Neural crest cell (in vitro differentiated cells): ENCODE data around the gene SMAD9. TPM values are rescaled to one million over a fixed set of nuclear protein-coding genes. Genes with fewer than 3 reads are reported as not detected.
A peak's percentile ranks its signal among the peaks of the same experiment; 100 is the strongest.

ENCODE experiments used
- DNase-seq: peaks from one replicate; pipeline ENCODE4 v3.0.0; 2021; ENCODE audit warnings: low read depth, mixed read lengths, low spot score
- H3K27ac Mint-ChIP-seq: one replicate; pipeline ENCODE4 v1.8.0; 2021; ENCODE audit warnings: mild to moderate bottlenecking, mixed read lengths; ENCODE audit not compliant: unreplicated experiment
- H3K27me3 Mint-ChIP-seq: 2 replicates; pipeline ENCODE4 v1.8.0; 2021; ENCODE audit warnings: low read depth, mild to moderate bottlenecking, mixed read lengths
- H3K36me3 Mint-ChIP-seq: 2 replicates; pipeline ENCODE4 v1.8.0; 2021; ENCODE audit warnings: low read depth, mild to moderate bottlenecking, mixed read lengths
- H3K4me1 Mint-ChIP-seq: 2 replicates; pipeline ENCODE4 v1.8.0; 2021; ENCODE audit warnings: mixed read lengths
- H3K4me3 Mint-ChIP-seq: one replicate; pipeline ENCODE4 v1.8.0; 2021; ENCODE audit warnings: mild to moderate bottlenecking, mixed read lengths
- H3K9me3 Mint-ChIP-seq: 2 replicates; pipeline ENCODE4 v1.8.0; 2021; ENCODE audit warnings: mixed read lengths
- CTCF ChIP-seq: fragments of 200-600 bp; sonication (generic); conservative IDR thresholded peaks from 2 replicates; pipeline ENCODE4 v1.5.0; 2021; ENCODE audit warnings: antibody characterized with exemption, mild to moderate bottlenecking
- total RNA-seq: library from RNA; stranded (reverse); gene quantifications from 2 replicates; pipeline ENCODE4 v1.2.1, GENCODE V29; 2021

The SMAD9 gene
- total RNA-seq, 1 donor from 2014 or later: 2.2 TPM

- Mint-ChIP-seq H3K27ac (no peak overlapping the region), H3K4me3 (no peak overlapping the region), H3K27me3 (no peaks in the 10 kb centered on the region), H3K9me3 (no peaks in the 10 kb centered on the region), H3K36me3 (no peaks in the 10 kb centered on the region), H3K4me1 (peaks cover 3% of the 10 kb centered on the region)
- TF ChIP-seq CTCF: no peak
- no peak for DNase-seq
These were observed 40.7 kb downstream of the SMAD9 start for GRCh38 chr13:36879218-36879938.

- Mint-ChIP-seq H3K4me1 (peaks cover 4% of the 10 kb centered on the region), H3K36me3 (no peaks in the 10 kb centered on the region), H3K4me3 (no peak overlapping the region), H3K27ac (no peak overlapping the region), H3K27me3 (no peaks in the 10 kb centered on the region), H3K9me3 (no peaks in the 10 kb centered on the region)
- TF ChIP-seq CTCF: no peak
- no peak for DNase-seq
These were observed 44.1 kb downstream of the SMAD9 start for GRCh38 chr13:36875961-36876360.

- DNase-seq: no peak
- no peak overlapping the region for H3K4me3 Mint-ChIP-seq
- no peak for TF ChIP-seq CTCF
- H3K4me1 Mint-ChIP-seq: peaks cover 4% of the 10 kb centered on the region
- no peak overlapping the region for H3K27ac Mint-ChIP-seq
- no peaks in the 10 kb centered on the region for H3K36me3 Mint-ChIP-seq
- no peaks in the 10 kb centered on the region for H3K27me3 Mint-ChIP-seq
- no peaks in the 10 kb centered on the region for H3K9me3 Mint-ChIP-seq
These were observed 44.6 kb downstream of the SMAD9 start for GRCh38 chr13:36875431-36875830.

GRCh38 chr13:36872621-36873020 lies 47.4 kb downstream of the SMAD9 start:
- Mint-ChIP-seq H3K27me3 (no peaks in the 10 kb centered on the region), H3K9me3 (no peaks in the 10 kb centered on the region), H3K4me1 (peaks cover 4% of the 10 kb centered on the region), H3K27ac (no peak overlapping the region), H3K36me3 (no peaks in the 10 kb centered on the region), H3K4me3 (no peak overlapping the region)
- TF ChIP-seq CTCF: no peak
- DNase-seq: no peak

GRCh38 chr13:36870050-36870692 lies 49.9 kb downstream of the SMAD9 start:
- TF ChIP-seq CTCF: no peak
- Mint-ChIP-seq H3K4me3 (no peak overlapping the region), H3K4me1 (peaks cover 4% of the 10 kb centered on the region), H3K36me3 (no peaks in the 10 kb centered on the region), H3K27me3 (no peaks in the 10 kb centered on the region), H3K9me3 (no peaks in the 10 kb centered on the region), H3K27ac (peak overlapping the region; percentile 17)
- no peak for DNase-seq
